IMR-90 (cell line): ENCODE measurements around the gene MYPN. TPM values are rescaled to one million over a fixed set of nuclear protein-coding genes. Genes with fewer than 3 reads are reported as not detected.

Experiments
- ATAC-seq: fragments of 200-7000 bp; cut with Tn5 transposase; 2 replicates; pipeline ENCODE4 v1.9.1; 2020; ENCODE audit warnings: low read depth, mild to moderate bottlenecking, moderate library complexity
- BruUV-seq: library from RNA; stranded (reverse); fragments of 400-500 nt; replicated peaks from 2 replicates; lab custom pipeline; 2021; lab: Mats Ljungman, UMichigan
- CTCF ChIA-PET: fragments of 300-600 bp; formaldehyde crosslinking; extraction: SDS; loops from one replicate; lab custom pipeline; 2021; ENCODE audit warnings: antibody characterized with exemption; lab: Yijun Ruan, JAX
- POLR2A ChIA-PET: fragments of 300-600 bp; sonication (Branson Sonifier 250); formaldehyde crosslinking; loops from one replicate; lab custom pipeline; 2022; ENCODE audit warnings: antibody characterized with exemption; ENCODE audit not compliant: unreplicated experiment; lab: Charles Lee
- DNase-seq: peaks from one replicate; pipeline ENCODE4 v3.0.0; 2013
- H2AFZ ChIP-seq: replicated peaks from 2 replicates; pipeline ENCODE3; 2013; ENCODE audit warnings: low read length, mild to moderate bottlenecking; ENCODE audit not compliant: poor library complexity
- H2AK5ac ChIP-seq: 2 replicates; pipeline ENCODE4 v1.6.1; 2013; ENCODE audit warnings: low read depth, low read length, inconsistent platforms
- H2AK9ac ChIP-seq: replicated peaks from 2 replicates; pipeline ENCODE3; 2013; ENCODE audit warnings: mild to moderate bottlenecking, low read depth, low read length, moderate library complexity; ENCODE audit not compliant: poor library complexity
- H2BK120ac ChIP-seq: 2 replicates; pipeline ENCODE4 v1.6.1; 2013; ENCODE audit warnings: low read depth, low read length, inconsistent platforms
- H2BK15ac ChIP-seq: 3 replicates; pipeline ENCODE4 v1.6.1; 2013; ENCODE audit warnings: low read depth, low read length, inconsistent platforms
- H2BK20ac ChIP-seq: 2 replicates; pipeline ENCODE4 v1.6.1; 2013; ENCODE audit warnings: low read depth, mild to moderate bottlenecking, inconsistent platforms, low read length, moderate library complexity
- H2BK5ac ChIP-seq: 2 replicates; pipeline ENCODE4 v1.6.1; 2013; ENCODE audit warnings: mild to moderate bottlenecking, low read depth, low read length, inconsistent platforms; ENCODE audit not compliant: poor library complexity, severe bottlenecking
- H3K14ac ChIP-seq: replicated peaks from 2 replicates; pipeline ENCODE4 v1.6.1; 2013; ENCODE audit warnings: low read depth, low read length, inconsistent platforms
- H3K18ac ChIP-seq: 2 replicates; pipeline ENCODE4 v1.6.1; 2013; ENCODE audit warnings: low read depth, low read length, control low read depth
- H3K23ac ChIP-seq: 2 replicates; pipeline ENCODE4 v1.6.1; 2013; ENCODE audit warnings: low read depth, low read length, inconsistent platforms
- H3K27ac ChIP-seq: 2 replicates; pipeline ENCODE4 v1.5.1; 2013; ENCODE audit warnings: mild to moderate bottlenecking, control low read depth, low read length; ENCODE audit not compliant: insufficient read depth
- H3K27me3 ChIP-seq: 2 replicates; pipeline ENCODE4 v1.6.1; 2013; ENCODE audit warnings: low read length; ENCODE audit not compliant: control insufficient read depth, insufficient read depth
- H3K36me3 ChIP-seq: 2 replicates; pipeline ENCODE4 v1.6.1; 2013; ENCODE audit warnings: low read length, mixed read lengths; ENCODE audit not compliant: control insufficient read depth, insufficient read depth
- H3K4ac ChIP-seq: 2 replicates; pipeline ENCODE4 v1.6.1; 2013; ENCODE audit warnings: low read depth, low read length, inconsistent platforms
- H3K4me1 ChIP-seq: 2 replicates; pipeline ENCODE4 v1.6.1; 2013; ENCODE audit warnings: low read length, mixed read lengths; ENCODE audit not compliant: control insufficient read depth, insufficient read depth
- H3K4me2 ChIP-seq: 2 replicates; pipeline ENCODE4 v1.6.1; 2013; ENCODE audit warnings: low read depth, mild to moderate bottlenecking, control low read depth, low read length, moderate library complexity
- H3K4me3 ChIP-seq: 2 replicates; pipeline ENCODE4 v1.5.1; 2013; ENCODE audit warnings: low read depth, mild to moderate bottlenecking, control low read depth, low read length, moderate library complexity; ENCODE audit not compliant: insufficient read depth
- H3K56ac ChIP-seq: 2 replicates; pipeline ENCODE4 v1.6.1; 2013; ENCODE audit warnings: low read length, inconsistent platforms; ENCODE audit not compliant: insufficient read depth; ENCODE audit errors: extremely low read depth
- H3K79me1 ChIP-seq, 2 experiments: 2 replicates each; pipeline ENCODE4 v1.6.1; 2013; ENCODE audit warnings: low read length in 2 of 2, inconsistent platforms in 1 of 2, low read depth in 1 of 2
- H3K9ac ChIP-seq: 2 replicates; pipeline ENCODE4 v1.6.1; 2013; ENCODE audit warnings: low read depth, low read length, control low read depth
- H3K9me1 ChIP-seq: 2 replicates; pipeline ENCODE4 v1.6.1; 2013; ENCODE audit warnings: low read length, inconsistent platforms; ENCODE audit not compliant: insufficient read depth
- H3K9me3 ChIP-seq: 2 replicates; pipeline ENCODE4 v1.6.1; 2013; ENCODE audit warnings: low read length; ENCODE audit not compliant: control insufficient read depth, insufficient read depth
- H4K20me1 ChIP-seq: 2 replicates; pipeline ENCODE4 v1.6.1; 2013; ENCODE audit warnings: low read length, inconsistent platforms; ENCODE audit not compliant: insufficient read depth
- H4K5ac ChIP-seq: 2 replicates; pipeline ENCODE4 v1.6.1; 2013; ENCODE audit warnings: mild to moderate bottlenecking, low read depth, low read length, control low read depth
- H4K8ac ChIP-seq, 2 experiments: 2 replicates each; pipeline ENCODE4 v1.6.1; 2013; ENCODE audit warnings: low read depth in 2 of 2, low read length in 2 of 2, control low read depth in 1 of 2, inconsistent platforms in 1 of 2
- H4K91ac ChIP-seq: 2 replicates; pipeline ENCODE4 v1.6.1; 2013; ENCODE audit warnings: low read depth, low read length, inconsistent platforms; ENCODE audit not compliant: insufficient read depth
- BHLHE40 ChIP-seq: fragments of 150-350 bp; IDR thresholded peaks from 2 replicates; pipeline ENCODE4 v1.6.1; 2016; ENCODE audit warnings: mild to moderate bottlenecking, low read depth, low read length
- CEBPB ChIP-seq: IDR thresholded peaks from 2 replicates; pipeline ENCODE4 v1.6.1; 2012; ENCODE audit warnings: low read depth, low read length, improper control_type of control experiment
- CTCF ChIP-seq: conservative IDR thresholded peaks from 2 replicates; pipeline ENCODE4 v1.5.1; 2012; ENCODE audit warnings: mild to moderate bottlenecking, low read depth, low read length, improper control_type of control experiment
- ELK1 ChIP-seq: fragments of 150-350 bp; IDR thresholded peaks from 2 replicates; pipeline ENCODE4 v1.6.1; 2016; ENCODE audit warnings: low read depth, mild to moderate bottlenecking, low read length, moderate library complexity, borderline replicate concordance
- MAFK ChIP-seq: IDR thresholded peaks from 2 replicates; pipeline ENCODE4 v1.6.1; 2012; ENCODE audit warnings: low read depth, low read length, improper control_type of control experiment
- MAZ ChIP-seq: IDR thresholded peaks from 2 replicates; pipeline ENCODE4 v1.6.1; 2012; ENCODE audit warnings: low read depth, mild to moderate bottlenecking, low read length, improper control_type of control experiment, moderate library complexity, borderline replicate concordance
- MXI1 ChIP-seq: IDR thresholded peaks from 2 replicates; pipeline ENCODE4 v1.6.1; 2012; ENCODE audit warnings: low read depth, mild to moderate bottlenecking, low read length, moderate library complexity, borderline replicate concordance
- RFX5 ChIP-seq: IDR thresholded peaks from 2 replicates; pipeline ENCODE4 v1.8.0; 2012; ENCODE audit warnings: low read depth, mild to moderate bottlenecking, low read length, moderate library complexity
- WGBS, 2 experiments: methylation state at CpG; one replicate each; pipeline versions ENCODE4 v1.1.5 to v1.1.7; 2013; ENCODE audit warnings: missing lambda C conversion rate in 2 of 2; ENCODE audit not compliant: insufficient read length in 1 of 2; ENCODE audit errors: extremely low coverage in 2 of 2; 5-methylcytosine and 5-hydroxymethylcytosine counted together
- dilution Hi-C: fragments of 300-500 bp; cut with HindIII; formaldehyde crosslinking; loops from one replicate; pipeline ENCODE4 v1.14.3; 2018; ENCODE audit warnings: low sequenced_read_pairs; ENCODE audit not compliant: unreplicated experiment
- in situ Hi-C: fragments of 300-500 bp; cut with MboI; formaldehyde crosslinking; loops from 3 replicates; pipeline ENCODE4 v1.14.3; 2019; ENCODE audit warnings: low sequenced_read_pairs, inconsistent platforms, mixed read lengths
- intact Hi-C: fragments of 100-400 bp; cut with micrococcal nuclease; formaldehyde crosslinking; loops from 2 replicates; pipeline ENCODE4 v1.10.0; 2022
- polyA plus RNA-seq, 3 experiments: library from polyadenylated mRNA; depleted of rRNA; stranded (reverse); fragments of >200 nt; gene quantifications; 2 replicates each; pipeline ENCODE4 v1.2.3, GENCODE V29; 2012; ENCODE audit warnings: low replicate concordance in 1 of 3
- total RNA-seq: library from RNA; depleted of rRNA; stranded (reverse); fragments of >200 nt; gene quantifications from 2 replicates; pipeline ENCODE4 v1.2.3, GENCODE V29; 2012

MYPN gene
- total and polyA plus RNA-seq, 2 of the 4 experiments (the other 2 are of a cell fraction) = 7.8 to 13.1 TPM

DNA sequence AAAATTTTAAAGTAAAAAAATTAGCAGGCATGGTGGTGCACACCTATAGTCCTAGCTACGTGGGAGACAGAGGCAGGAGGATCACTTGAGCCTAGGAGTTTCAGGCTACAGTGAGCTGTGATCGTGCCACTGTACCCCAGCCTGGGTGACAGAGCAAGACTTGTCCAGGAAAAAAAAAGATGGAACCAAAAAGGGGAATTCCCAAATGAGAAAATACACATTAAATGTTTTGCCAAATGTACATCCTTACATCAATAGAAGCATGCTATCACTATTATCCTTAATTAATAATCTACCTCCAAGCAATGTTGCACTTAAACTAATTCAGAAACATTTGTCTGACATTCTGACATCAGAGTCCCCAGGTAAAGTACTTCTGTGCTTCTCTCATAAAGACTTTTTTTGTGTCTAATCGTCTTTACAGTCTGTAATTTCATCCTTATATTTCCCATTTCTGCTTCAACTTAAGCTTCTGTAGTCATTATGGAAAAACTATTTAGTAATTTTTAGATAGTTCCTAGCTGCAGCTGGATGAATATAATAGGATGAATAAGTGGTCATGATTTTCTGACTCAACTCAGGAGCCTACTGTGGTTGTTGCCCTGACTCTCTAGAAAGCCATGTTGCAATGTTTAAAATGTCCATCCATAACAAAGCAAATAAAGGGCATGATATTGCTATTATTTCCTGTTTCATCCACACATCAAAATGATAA is 57.7 kb downstream of the MYPN start:
- no peak overlapping the region for H3K4me3 ChIP-seq
- H3K18ac ChIP-seq = no peak overlapping the region
- H3K4ac ChIP-seq = no peak overlapping the region
- H3K4me2 ChIP-seq = no peak overlapping the region
- no peaks in the 10 kb centered on the region for H3K9me3 ChIP-seq
- no peak overlapping the region for H4K5ac ChIP-seq
- no peak overlapping the region for H3K14ac ChIP-seq
- H2BK120ac ChIP-seq = no peak overlapping the region
- H3K36me3 ChIP-seq = no peaks in the 10 kb centered on the region
- DNase-seq (peak; percentile 56), ATAC-seq (peak; percentile 53)
- H3K4me1 ChIP-seq = peaks cover 2% of the 10 kb centered on the region; the same call in 1 of the 2 replicates
- H2BK5ac ChIP-seq = no peak overlapping the region
- H3K9ac ChIP-seq = no peak overlapping the region
- H4K20me1 ChIP-seq = no peaks in the 10 kb centered on the region
- in situ Hi-C loops (no loop called here), dilution Hi-C loops (no loop called here), intact Hi-C loops (no loop called here)
- WGBS, 2 experiments = 92% methylated on average over 2 of the region's 3 CpGs; no CpG with 5 or more reads in 1 of the 2 experiments
- no peak for TF ChIP-seq MAFK
- TF ChIP-seq MXI1 = no peak
- no peak for TF ChIP-seq BHLHE40
- TF ChIP-seq ELK1 = no peak
- no peak for TF ChIP-seq RFX5
- no peak for TF ChIP-seq MAZ
- peak; percentile 66 for TF ChIP-seq CEBPB
- TF ChIP-seq CTCF = no peak
- no peak overlapping the region for H2BK15ac ChIP-seq
- no peak overlapping the region for H2AK5ac ChIP-seq
- no peaks in the 10 kb centered on the region for H3K79me1 ChIP-seq
- H2BK20ac ChIP-seq = no peak overlapping the region
- H3K27me3 ChIP-seq = no peaks in the 10 kb centered on the region
- H2AFZ ChIP-seq = no peak overlapping the region
- no peak overlapping the region for H4K91ac ChIP-seq
- no peak overlapping the region for H2AK9ac ChIP-seq
- no peak overlapping the region for H3K27ac ChIP-seq
- H3K23ac ChIP-seq = no peak overlapping the region
- H4K8ac ChIP-seq = peak overlapping the region in 1 of 2 experiments; percentile 47; a peak in 1 of 4 replicates
- ChIA-PET CTCF (no interaction called here), POLR2A (no interaction called here)
- 0 out of 2 replicates have a peak, but pooled peaks cover 4% of the 10 kb centered on the region for H3K9me1 ChIP-seq
- BruUV-seq = no TSS peak
- no peak overlapping the region for H3K56ac ChIP-seq
